Coronary artery (tissue), 2 donors: ENCODE data around the gene BEX4.
"Not testable (repeated sequence)": the region's sequence is repeated elsewhere in the genome, so short reads cannot be mapped to it uniquely, and the experiment has no call there.

ENCODE experiments used
- DNase-seq: peaks from one replicate; pipeline ENCODE4 v3.0.0-alpha.2; 2017; ENCODE audit warnings: low spot score
- H3K27ac ChIP-seq, 2 donors: fragments of 200-600 bp; sonication (generic); one replicate each; pipeline ENCODE4 v1.5.1; 2016 to 2019
- H3K4me3 ChIP-seq: fragments of 200-600 bp; sonication (generic); 2 replicates; pipeline ENCODE4 v1.5.1; 2016; ENCODE audit warnings: mild to moderate bottlenecking, moderate library complexity
- TF ChIP-seq, protein P1 (sequence below): fragments of 200-600 bp; sonication (generic); IDR thresholded peaks from one replicate; pipeline ENCODE4 v1.5.1; 2019; ENCODE audit warnings: antibody characterized with exemption

BEX4 gene

DNA sequence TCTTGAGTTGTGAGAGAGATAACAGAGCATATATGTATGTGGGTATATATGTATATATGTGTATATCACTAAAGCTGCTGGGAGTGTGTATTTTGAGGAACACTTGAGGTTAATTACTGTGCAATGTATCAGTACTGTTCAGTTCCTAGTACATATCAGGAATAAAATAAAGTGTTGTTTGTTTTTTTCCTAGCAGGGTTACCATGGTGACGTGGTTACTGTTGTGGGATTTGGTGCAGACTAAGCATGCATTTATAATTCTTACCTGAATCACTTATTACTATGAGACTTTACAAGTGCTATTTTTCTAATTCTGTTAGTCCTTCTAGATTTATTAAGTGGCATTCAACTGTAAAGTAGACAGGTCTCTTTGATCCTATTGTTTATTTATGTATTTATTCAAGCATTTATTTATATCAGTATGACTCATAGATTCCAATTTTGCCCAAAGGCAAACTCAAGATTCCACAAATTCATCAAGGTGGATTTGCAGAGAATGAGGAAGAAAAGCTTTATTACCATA, 26.9 kb upstream of the BEX4 start:
- TF ChIP-seq, protein P1, sequence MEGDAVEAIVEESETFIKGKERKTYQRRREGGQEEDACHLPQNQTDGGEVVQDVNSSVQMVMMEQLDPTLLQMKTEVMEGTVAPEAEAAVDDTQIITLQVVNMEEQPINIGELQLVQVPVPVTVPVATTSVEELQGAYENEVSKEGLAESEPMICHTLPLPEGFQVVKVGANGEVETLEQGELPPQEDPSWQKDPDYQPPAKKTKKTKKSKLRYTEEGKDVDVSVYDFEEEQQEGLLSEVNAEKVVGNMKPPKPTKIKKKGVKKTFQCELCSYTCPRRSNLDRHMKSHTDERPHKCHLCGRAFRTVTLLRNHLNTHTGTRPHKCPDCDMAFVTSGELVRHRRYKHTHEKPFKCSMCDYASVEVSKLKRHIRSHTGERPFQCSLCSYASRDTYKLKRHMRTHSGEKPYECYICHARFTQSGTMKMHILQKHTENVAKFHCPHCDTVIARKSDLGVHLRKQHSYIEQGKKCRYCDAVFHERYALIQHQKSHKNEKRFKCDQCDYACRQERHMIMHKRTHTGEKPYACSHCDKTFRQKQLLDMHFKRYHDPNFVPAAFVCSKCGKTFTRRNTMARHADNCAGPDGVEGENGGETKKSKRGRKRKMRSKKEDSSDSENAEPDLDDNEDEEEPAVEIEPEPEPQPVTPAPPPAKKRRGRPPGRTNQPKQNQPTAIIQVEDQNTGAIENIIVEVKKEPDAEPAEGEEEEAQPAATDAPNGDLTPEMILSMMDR: no peak
- no peak overlapping the region for H3K4me3 ChIP-seq
- DNase-seq: no peak
- no peak overlapping the region for H3K27ac ChIP-seq

DNA sequence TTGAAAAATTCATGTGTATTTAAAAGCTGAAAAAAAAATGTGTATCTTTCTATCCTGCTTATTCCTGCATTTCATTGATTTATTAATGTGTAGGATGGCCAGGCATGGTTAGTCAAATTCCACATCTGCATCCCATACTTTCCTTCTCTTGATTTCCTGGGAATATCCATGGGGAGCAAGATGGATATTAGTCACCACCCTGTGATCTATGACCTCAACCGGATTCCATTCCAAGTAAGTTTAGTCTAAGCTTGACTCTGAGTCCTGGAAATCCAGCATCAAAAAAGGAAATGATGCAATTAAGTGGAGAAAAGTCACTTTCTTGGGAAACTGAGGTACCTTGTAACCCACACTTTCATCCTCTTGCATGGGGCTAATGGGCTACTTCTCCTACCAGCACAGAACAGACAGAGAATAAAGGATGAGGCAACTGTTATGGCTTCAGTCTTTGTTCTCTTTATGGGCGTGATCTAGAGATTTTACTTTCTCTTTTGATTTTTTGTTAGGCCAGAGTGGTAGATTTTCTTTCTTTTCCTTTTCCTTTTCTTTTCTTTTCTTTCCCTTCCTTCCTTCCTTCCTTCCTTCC, 17.1 kb upstream of the BEX4 start:
- DNase-seq: no peak

DNA sequence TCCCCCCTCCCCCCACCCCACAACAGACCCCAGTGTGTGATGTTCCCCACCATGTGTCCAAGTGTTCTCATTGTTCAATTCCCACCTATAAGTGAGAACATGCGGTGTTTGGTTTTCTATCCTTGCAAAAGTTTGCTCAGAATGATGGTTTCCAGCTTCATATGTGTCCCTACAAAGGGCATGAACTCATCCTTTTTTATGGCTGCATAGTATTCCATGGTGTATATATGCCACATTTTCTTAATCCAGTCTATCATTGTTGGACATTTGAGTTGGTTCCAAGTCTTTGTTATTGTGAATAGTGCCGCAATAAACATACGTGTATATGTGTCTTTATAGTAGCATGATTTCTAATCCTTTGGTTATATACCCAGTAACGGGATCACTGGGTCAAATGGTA, 16.2 kb upstream of the BEX4 start:
- H3K27ac ChIP-seq, DNase-seq: not testable (repeated sequence)

More for the DNA sequence above, 17.1 kb upstream of the BEX4 start:
- no peak overlapping the region for H3K27ac ChIP-seq
- H3K4me3 ChIP-seq: no peak overlapping the region
- TF ChIP-seq, protein P1: no peak

DNA sequence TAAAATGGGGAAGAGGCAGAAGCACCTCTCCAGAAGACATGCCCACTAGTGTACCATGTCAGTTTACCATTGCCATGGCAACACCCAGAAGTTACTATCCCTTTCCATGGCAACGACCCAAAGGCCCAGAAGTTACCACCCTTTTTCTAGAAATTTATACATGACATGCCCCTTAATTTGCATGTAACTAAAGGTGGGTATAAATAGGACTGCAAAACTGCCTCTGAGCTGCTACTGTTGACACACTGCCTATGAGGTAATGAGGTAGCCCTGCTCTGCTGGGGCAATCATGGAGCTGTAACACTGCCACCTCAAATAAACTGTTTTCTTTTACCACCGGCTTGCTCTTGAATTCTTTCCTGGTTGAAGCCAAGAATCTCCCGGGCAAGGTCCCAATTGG, 13.9 kb upstream of the BEX4 start:
- H3K4me3 ChIP-seq: no peak overlapping the region
- TF ChIP-seq, protein P1: no peak
- no peak for DNase-seq
- no peak overlapping the region for H3K27ac ChIP-seq

More for the DNA sequence above, 16.2 kb upstream of the BEX4 start:
- H3K4me3 ChIP-seq: not testable (repeated sequence)

DNA sequence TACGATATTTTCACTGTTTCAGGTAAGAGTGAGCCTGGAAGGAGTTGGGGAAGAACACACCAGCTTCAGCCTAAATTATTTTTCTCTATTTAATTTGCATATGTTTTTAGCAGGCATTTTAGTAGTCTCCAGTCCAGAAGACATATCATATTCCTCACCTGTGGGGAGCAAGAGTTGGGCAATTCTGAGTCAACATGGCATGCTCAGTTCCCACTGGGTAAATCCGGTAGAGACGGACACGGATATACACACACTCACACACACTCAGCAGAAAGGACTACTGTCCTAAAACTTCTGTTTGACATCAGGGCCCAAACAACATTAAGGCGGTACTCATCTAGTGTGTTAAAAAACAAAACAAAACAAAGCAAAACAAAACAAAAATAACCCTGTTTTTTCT, 4.9 kb upstream of the BEX4 start:
- Histone ChIP-seq H3K27ac (no peak overlapping the region), H3K4me3 (no peak overlapping the region)
- TF ChIP-seq, protein P1: no peak
- no peak for DNase-seq

DNA sequence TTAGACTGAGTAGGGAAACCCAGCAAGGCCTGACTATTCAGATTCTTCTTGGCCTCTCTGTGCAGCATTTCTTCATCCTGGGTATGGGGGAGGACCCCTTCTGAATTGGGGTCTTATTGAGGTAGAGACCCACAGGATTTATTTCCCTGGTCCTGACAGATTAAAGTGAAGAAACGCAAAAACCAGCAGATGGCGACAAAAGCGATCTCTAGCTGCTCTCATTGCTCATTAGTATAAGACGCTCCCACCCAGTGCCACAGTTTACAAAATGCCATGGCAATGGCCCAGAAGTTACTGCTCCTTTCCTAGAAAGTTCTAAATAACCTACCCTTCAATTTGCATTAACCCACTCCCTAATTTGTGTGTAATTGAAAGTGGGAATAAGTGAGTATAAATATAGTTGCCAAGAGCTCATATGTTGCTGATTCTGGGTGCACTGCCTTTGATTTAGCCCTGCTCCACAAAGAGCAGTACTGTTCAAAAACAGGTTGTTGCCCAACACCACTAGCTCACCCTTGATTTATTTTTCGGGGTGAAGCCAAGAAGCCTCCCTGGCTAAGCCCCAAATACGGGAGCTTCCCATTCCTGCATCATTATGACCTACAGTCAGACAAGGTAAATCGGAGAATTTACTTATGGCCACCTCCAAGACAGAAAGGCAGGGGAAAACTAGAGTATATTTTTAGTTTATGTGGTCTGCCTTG, 3.7 kb upstream of the BEX4 start:
- no peak for DNase-seq
- TF ChIP-seq, protein P1: peak; percentile 26
- no peak overlapping the region for H3K27ac ChIP-seq
- H3K4me3 ChIP-seq: no peak overlapping the region

DNA sequence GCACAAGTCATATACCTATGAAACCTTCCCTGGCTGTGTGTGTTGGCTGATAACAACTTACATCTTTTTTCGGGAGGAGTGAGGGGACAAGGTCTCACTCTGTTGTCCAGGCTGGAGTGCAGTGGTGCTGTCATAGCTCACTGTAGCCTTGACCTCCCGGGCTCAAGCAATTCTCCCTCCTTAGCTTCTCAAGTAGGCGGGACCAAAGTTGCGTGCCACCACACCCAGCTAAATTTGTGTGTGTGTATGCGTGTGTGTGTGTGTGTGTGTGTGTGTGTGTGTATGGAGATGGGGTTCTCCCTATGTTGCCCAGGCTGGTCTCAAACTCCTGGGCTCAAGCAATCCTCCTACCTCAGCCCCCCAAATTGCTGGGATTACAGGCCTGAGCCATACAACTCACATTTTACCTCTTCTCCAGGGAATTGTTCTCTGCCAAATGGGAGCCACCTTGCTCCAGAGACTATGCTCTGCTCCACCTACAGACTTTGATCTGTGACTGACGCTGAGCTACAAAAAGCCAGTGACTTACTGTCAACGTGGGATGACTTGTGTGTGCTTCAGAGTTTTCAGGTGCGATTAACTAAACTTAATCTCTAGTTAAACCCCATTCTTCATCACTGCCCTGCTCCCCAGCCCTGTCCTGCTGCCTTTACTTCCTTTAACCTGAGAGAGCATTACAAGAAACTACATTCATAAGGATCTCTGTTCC, 2.0 kb upstream of the BEX4 start:
- Histone ChIP-seq H3K4me3 (no peak overlapping the region), H3K27ac (no peak overlapping the region)
- TF ChIP-seq, protein P1: no peak
- DNase-seq: no peak
